ENCODE results near the gene TBC1D1. TPM values are rescaled to one million over a fixed set of nuclear protein-coding genes. Genes with fewer than 3 reads are reported as not detected.

The TBC1D1 gene
- polyA plus RNA-seq, 3 donors = 23.3 to 70.0 (median 31.5) TPM

- no peaks in the 10 kb centered on the region for H3K27me3 Mint-ChIP-seq (ENCODE audit: low read depth in 3 of 3)
- no peaks in the 10 kb centered on the region for H3K4me1 ChIP-seq (ENCODE audit: control insufficient read depth in 1 of 2, insufficient read depth in 2 of 2, low read length in 2 of 2)
- peaks cover 0 to 8% of the 10 kb centered on the region in 2 donors for H3K36me3 ChIP-seq (replicated peaks in 1 of 2; ENCODE audit: control insufficient read depth in 1 of 2, insufficient read depth in 2 of 2, low read length in 2 of 2)
- intact Hi-C loops (cut with micrococcal nuclease) = no loop called here
- H3K79me2 ChIP-seq (ENCODE audit: insufficient read depth, low read length) = peaks cover 100% of the 10 kb centered on the region
- H3K27me3 ChIP-seq (ENCODE audit: control insufficient read depth in 2 of 2, insufficient read depth in 2 of 2, low read length in 2 of 2) = no peaks in the 10 kb centered on the region
- no peak overlapping the region for H3K4me3 Mint-ChIP-seq
- no peaks in the 10 kb centered on the region for H3K9me3 Mint-ChIP-seq
- peaks cover 41% of the 10 kb centered on the region for H3K4me1 Mint-ChIP-seq
- no peak overlapping the region for H2AFZ ChIP-seq (ENCODE audit: insufficient read depth, low read depth, low read length, poor library complexity, severe bottlenecking)
- H3K4me2 ChIP-seq (replicated peaks; ENCODE audit: extremely low read depth, low read length, poor library complexity, severe bottlenecking) = no peak overlapping the region
- peak overlapping the region in 4 of 7 donors; percentile 5 to 84 (median 36) for H3K27ac Mint-ChIP-seq
- H3K36me3 Mint-ChIP-seq = peaks cover 7 to 16% of the 10 kb centered on the region in 2 donors
- TF ChIP-seq, protein P1, sequence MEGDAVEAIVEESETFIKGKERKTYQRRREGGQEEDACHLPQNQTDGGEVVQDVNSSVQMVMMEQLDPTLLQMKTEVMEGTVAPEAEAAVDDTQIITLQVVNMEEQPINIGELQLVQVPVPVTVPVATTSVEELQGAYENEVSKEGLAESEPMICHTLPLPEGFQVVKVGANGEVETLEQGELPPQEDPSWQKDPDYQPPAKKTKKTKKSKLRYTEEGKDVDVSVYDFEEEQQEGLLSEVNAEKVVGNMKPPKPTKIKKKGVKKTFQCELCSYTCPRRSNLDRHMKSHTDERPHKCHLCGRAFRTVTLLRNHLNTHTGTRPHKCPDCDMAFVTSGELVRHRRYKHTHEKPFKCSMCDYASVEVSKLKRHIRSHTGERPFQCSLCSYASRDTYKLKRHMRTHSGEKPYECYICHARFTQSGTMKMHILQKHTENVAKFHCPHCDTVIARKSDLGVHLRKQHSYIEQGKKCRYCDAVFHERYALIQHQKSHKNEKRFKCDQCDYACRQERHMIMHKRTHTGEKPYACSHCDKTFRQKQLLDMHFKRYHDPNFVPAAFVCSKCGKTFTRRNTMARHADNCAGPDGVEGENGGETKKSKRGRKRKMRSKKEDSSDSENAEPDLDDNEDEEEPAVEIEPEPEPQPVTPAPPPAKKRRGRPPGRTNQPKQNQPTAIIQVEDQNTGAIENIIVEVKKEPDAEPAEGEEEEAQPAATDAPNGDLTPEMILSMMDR (IDR thresholded peaks at IDR 0.05) = no peak
- H3K4me3 ChIP-seq (replicated peaks in 1 of 3; ENCODE audit: low read depth in 2 of 3, low read length in 3 of 3) = no peak overlapping the region
- WGBS (ENCODE audit: insufficient coverage) = 83% methylated on average over 1 of the region's 3 CpGs
- DNase-seq = no peak
- H3K27ac ChIP-seq (ENCODE audit: low read depth in 1 of 2, low read length in 2 of 2) = peak overlapping the region in 1 of 2 donors; percentile 46
- no peak overlapping the region for H3K9ac ChIP-seq (ENCODE audit: insufficient read depth, low read length, poor library complexity, severe bottlenecking)
- peaks cover 97% of the 10 kb centered on the region for H4K20me1 ChIP-seq (ENCODE audit: insufficient read depth, low read length)
- H3K9me3 ChIP-seq (replicated peaks in 1 of 2; ENCODE audit: control insufficient read depth in 1 of 2, insufficient read depth in 1 of 2, low read length in 2 of 2) = no peaks in the 10 kb centered on the region
These were observed 114.8 kb downstream of the TBC1D1 start for GRCh38 chr4:38005637-38006036.

GRCh38 chr4:38007645-38008044 lies 116.8 kb downstream of the TBC1D1 start:
- H3K4me3 Mint-ChIP-seq = no peak overlapping the region
- peaks cover 96% of the 10 kb centered on the region for H4K20me1 ChIP-seq (ENCODE audit: insufficient read depth, low read length)

More at GRCh38 chr4:38007645-38008044, 116.8 kb downstream of the TBC1D1 start:
- H3K4me1 Mint-ChIP-seq = peaks cover 43% of the 10 kb centered on the region
- H3K79me2 ChIP-seq (ENCODE audit: insufficient read depth, low read length) = peaks cover 100% of the 10 kb centered on the region
- 77% methylated on average over 5 of the region's 5 CpGs for WGBS (ENCODE audit: insufficient coverage)
- H3K36me3 ChIP-seq (replicated peaks in 1 of 2; ENCODE audit: control insufficient read depth in 1 of 2, insufficient read depth in 2 of 2, low read length in 2 of 2) = no peaks in the 10 kb centered on the region
- H3K4me3 ChIP-seq (replicated peaks in 1 of 3; ENCODE audit: low read depth in 2 of 3, low read length in 3 of 3) = no peak overlapping the region
- H3K27me3 ChIP-seq (ENCODE audit: control insufficient read depth in 2 of 2, insufficient read depth in 2 of 2, low read length in 2 of 2) = no peaks in the 10 kb centered on the region
- no peaks in the 10 kb centered on the region for H3K4me1 ChIP-seq (ENCODE audit: control insufficient read depth in 1 of 2, insufficient read depth in 2 of 2, low read length in 2 of 2)
- intact Hi-C loops (cut with micrococcal nuclease) = no loop called here
- DNase-seq = no peak
- H3K9me3 ChIP-seq (replicated peaks in 1 of 2; ENCODE audit: control insufficient read depth in 1 of 2, insufficient read depth in 1 of 2, low read length in 2 of 2) = no peaks in the 10 kb centered on the region
- no peak overlapping the region for H3K9ac ChIP-seq (ENCODE audit: insufficient read depth, low read length, poor library complexity, severe bottlenecking)
- H3K27me3 Mint-ChIP-seq (ENCODE audit: low read depth in 3 of 3) = no peaks in the 10 kb centered on the region
- no peaks in the 10 kb centered on the region for H3K9me3 Mint-ChIP-seq
- H3K27ac Mint-ChIP-seq = peak overlapping the region in 2 of 7 donors; percentile 27 to 66
- H3K27ac ChIP-seq (ENCODE audit: low read depth in 1 of 2, low read length in 2 of 2) = peak overlapping the region in 1 of 2 donors; percentile 43
- H3K4me2 ChIP-seq (replicated peaks; ENCODE audit: extremely low read depth, low read length, poor library complexity, severe bottlenecking) = no peak overlapping the region
- TF ChIP-seq, protein P1 (IDR thresholded peaks at IDR 0.05) = no peak
- H3K36me3 Mint-ChIP-seq = peaks cover 5 to 12% of the 10 kb centered on the region in 2 donors
- H2AFZ ChIP-seq (ENCODE audit: insufficient read depth, low read depth, low read length, poor library complexity, severe bottlenecking) = no peak overlapping the region

All from CD14-positive monocyte (primary cell).